Testis (tissue), 2 donors: ENCODE measurements around the gene PITPNC1.

Source experiments
- POLR2A ChIP-seq: fragments of 450-650 bp; IDR thresholded peaks from one replicate; pipeline ENCODE4 v1.6.1; 2017; ENCODE audit warnings: antibody characterized with exemption, mild to moderate bottlenecking, moderate library complexity
- TF ChIP-seq, protein P1 (sequence below), 3 experiments: fragments of 450-650 bp in 2 of 3; fragments of 200-600 bp in 1 of 3; sonication (generic) in 1 of 3; IDR thresholded peaks; one replicate each; pipeline ENCODE4 v1.5.1; 2016 to 2019; ENCODE audit warnings: antibody characterized with exemption in 3 of 3, mild to moderate bottlenecking in 2 of 3, moderate library complexity in 1 of 3

- TF ChIP-seq, protein P1, sequence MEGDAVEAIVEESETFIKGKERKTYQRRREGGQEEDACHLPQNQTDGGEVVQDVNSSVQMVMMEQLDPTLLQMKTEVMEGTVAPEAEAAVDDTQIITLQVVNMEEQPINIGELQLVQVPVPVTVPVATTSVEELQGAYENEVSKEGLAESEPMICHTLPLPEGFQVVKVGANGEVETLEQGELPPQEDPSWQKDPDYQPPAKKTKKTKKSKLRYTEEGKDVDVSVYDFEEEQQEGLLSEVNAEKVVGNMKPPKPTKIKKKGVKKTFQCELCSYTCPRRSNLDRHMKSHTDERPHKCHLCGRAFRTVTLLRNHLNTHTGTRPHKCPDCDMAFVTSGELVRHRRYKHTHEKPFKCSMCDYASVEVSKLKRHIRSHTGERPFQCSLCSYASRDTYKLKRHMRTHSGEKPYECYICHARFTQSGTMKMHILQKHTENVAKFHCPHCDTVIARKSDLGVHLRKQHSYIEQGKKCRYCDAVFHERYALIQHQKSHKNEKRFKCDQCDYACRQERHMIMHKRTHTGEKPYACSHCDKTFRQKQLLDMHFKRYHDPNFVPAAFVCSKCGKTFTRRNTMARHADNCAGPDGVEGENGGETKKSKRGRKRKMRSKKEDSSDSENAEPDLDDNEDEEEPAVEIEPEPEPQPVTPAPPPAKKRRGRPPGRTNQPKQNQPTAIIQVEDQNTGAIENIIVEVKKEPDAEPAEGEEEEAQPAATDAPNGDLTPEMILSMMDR (IDR thresholded peaks at IDR 0.05), result no peak
- TF ChIP-seq POLR2A, result no peak
These were observed 364.9 kb downstream of the PITPNC1 start for GRCh38 chr17:67742025-67742424.
